HCT116 (cell line): Measurements from ENCODE around the gene VPS41. TPM values are rescaled to one million over a fixed set of nuclear protein-coding genes. Genes with fewer than 3 reads are reported as not detected.

ENCODE experiments used
- ATAC-seq: fragments of 200-7000 bp; cut with Tn5 transposase; 2 replicates; pipeline ENCODE4 v1.9.1; 2020; ENCODE audit warnings: mild to moderate bottlenecking, moderate library complexity
- BruUV-seq: library from RNA; stranded (reverse); fragments of 400-500 nt; replicated peaks from 2 replicates; lab custom pipeline; 2021; lab: Mats Ljungman, UMichigan
- CTCF ChIA-PET: fragments of 300-600 bp; sonication (Branson Sonifier 250); formaldehyde crosslinking; loops from one replicate; lab custom pipeline; 2021; ENCODE audit warnings: antibody characterized with exemption; lab: Charles Lee
- POLR2A ChIA-PET: fragments of 300-600, 350-600 bp; sonication (Branson Sonifier 250); formaldehyde crosslinking; loops from one replicate; lab custom pipeline; 2021; ENCODE audit warnings: antibody characterized with exemption; lab: Charles Lee
- RAD21 ChIA-PET, 2 experiments: fragments of 300-600 bp; sonication (Branson Sonifier 250); formaldehyde crosslinking; loops; one replicate each; lab custom pipeline; 2023; ENCODE audit warnings: low total read pairs in 2 of 2; ENCODE audit not compliant: uncharacterized antibody in 2 of 2, unreplicated experiment in 2 of 2, low non-redundant PET in 1 of 2; lab: Charles Lee
- DNase-seq: peaks from one replicate; pipeline ENCODE4 v3.0.0-alpha.2; 2010; ENCODE audit warnings: low read depth, low spot score
- H2AFZ ChIP-seq: fragments of 200-600 bp; shearing (Covaris generic), sonication (generic); 2 replicates; pipeline ENCODE4 v1.6.1; 2017; ENCODE audit warnings: low read depth, mixed run types, mixed read lengths, antibody characterized with exemption, low read length; ENCODE audit not compliant: poor library complexity, severe bottlenecking
- H3K27ac ChIP-seq: 2 replicates; pipeline ENCODE4 v1.5.1; 2012; ENCODE audit warnings: low read depth, low read length
- H3K27me3 ChIP-seq: fragments of 200-600 bp; sonication (generic); 2 replicates; pipeline ENCODE4 v1.6.1; 2016; ENCODE audit warnings: mixed run types, low read length, mixed read lengths; ENCODE audit not compliant: insufficient read depth
- H3K36me3 ChIP-seq, 2 experiments: fragments of 200-500 bp in 1 of 2; fragments of 200-600 bp in 1 of 2; sonication (Bioruptor generic) in 1 of 2; sonication (generic) in 1 of 2; 2 replicates each; pipeline versions ENCODE4 v1.5.1 to v1.6.1; 2014 to 2016; ENCODE audit warnings: low read length in 2 of 2, inconsistent platforms in 1 of 2, mixed read lengths in 1 of 2, mixed run types in 1 of 2; ENCODE audit not compliant: insufficient read depth in 2 of 2, control insufficient read depth in 1 of 2
- H3K4me1 ChIP-seq, 2 experiments: fragments of 200-600 bp in 1 of 2; sonication (generic) in 1 of 2; 2 replicates each; pipeline versions ENCODE4 v1.5.1 to v1.6.1; 2012 to 2017; ENCODE audit warnings: low read length in 2 of 2, inconsistent platforms in 1 of 2, mild to moderate bottlenecking in 1 of 2, mixed read lengths in 1 of 2, mixed run types in 1 of 2, moderate library complexity in 1 of 2; ENCODE audit not compliant: insufficient read depth in 2 of 2, control insufficient read depth in 1 of 2
- H3K4me2 ChIP-seq: fragments of 200-600 bp; sonication (generic); 2 replicates; pipeline ENCODE4 v1.6.1; 2017; ENCODE audit warnings: mixed run types, low read length, mixed read lengths
- H3K4me3 ChIP-seq, 2 experiments: fragments of 200-600 bp in 1 of 2; sonication (generic) in 1 of 2; replicated peaks in 1 of 2; 2 replicates each; pipeline ENCODE4 v1.5.1; 2011 to 2016; ENCODE audit warnings: low read length in 2 of 2, control low read depth in 1 of 2, low read depth in 1 of 2, mild to moderate bottlenecking in 1 of 2, mixed read lengths in 1 of 2, mixed run types in 1 of 2
- H3K79me2 ChIP-seq: fragments of 200-600 bp; sonication (generic); 2 replicates; pipeline ENCODE4 v1.6.1; 2017; ENCODE audit warnings: mild to moderate bottlenecking, mixed run types, low read length, moderate library complexity, mixed read lengths; ENCODE audit not compliant: insufficient read depth
- H3K9ac ChIP-seq: fragments of 200-600 bp; sonication (generic); 2 replicates; pipeline ENCODE4 v1.6.1; 2016; ENCODE audit warnings: low read length, mixed read lengths
- H3K9me2 ChIP-seq: fragments of 200-600 bp; sonication (generic), shearing (Covaris generic); 2 replicates; pipeline ENCODE4 v1.6.1; 2017; ENCODE audit warnings: mixed run types, mild to moderate bottlenecking, moderate library complexity; ENCODE audit not compliant: insufficient read depth
- H3K9me3 ChIP-seq, 2 experiments: fragments of 200-500 bp in 1 of 2; fragments of 200-600 bp in 1 of 2; sonication (Bioruptor generic) in 1 of 2; sonication (generic) in 1 of 2; 2 replicates each; pipeline ENCODE4 v1.6.1; 2014 to 2017; ENCODE audit warnings: low read length in 2 of 2, mixed read lengths in 2 of 2, inconsistent platforms in 1 of 2, low read depth in 1 of 2, mild to moderate bottlenecking in 1 of 2, mixed run types in 1 of 2, moderate library complexity in 1 of 2; ENCODE audit not compliant: control insufficient read depth in 1 of 2, insufficient read depth in 1 of 2
- H4K20me1 ChIP-seq: fragments of 200-600 bp; sonication (generic), shearing (Covaris generic); 2 replicates; pipeline ENCODE4 v1.6.1; 2017; ENCODE audit warnings: mixed run types, mild to moderate bottlenecking, moderate library complexity; ENCODE audit not compliant: insufficient read depth
- CBX3 ChIP-seq: IDR thresholded peaks from 2 replicates; pipeline ENCODE4 v1.6.1; 2012; ENCODE audit warnings: low read depth
- CEBPB ChIP-seq: IDR thresholded peaks from 2 replicates; pipeline ENCODE4 v1.6.1; 2012; ENCODE audit warnings: low read depth
- CTCF ChIP-seq, 3 experiments: fragments of 200-600 bp in 1 of 3; sonication (generic) in 1 of 3; IDR thresholded peaks in 2 of 3; conservative IDR thresholded peaks in 1 of 3; 2 replicates each; pipeline ENCODE4 v1.5.1; 2012 to 2017; ENCODE audit warnings: low read depth in 2 of 3, low read length in 2 of 3, antibody characterized with exemption in 1 of 3, borderline replicate concordance in 1 of 3, control low read depth in 1 of 3, mild to moderate bottlenecking in 1 of 3, mixed read lengths in 1 of 3, mixed run types in 1 of 3, moderate library complexity in 1 of 3; ENCODE audit not compliant: insufficient read depth in 1 of 3
- EGR1 ChIP-seq: IDR thresholded peaks from 2 replicates; pipeline ENCODE4 v1.6.1; 2012; ENCODE audit warnings: low read depth
- ELF1 ChIP-seq: IDR thresholded peaks from 2 replicates; pipeline ENCODE4 v1.6.1; 2012; ENCODE audit warnings: low read depth, borderline replicate concordance
- EZH2 ChIP-seq: fragments of 200-600 bp; sonication (generic); IDR thresholded peaks from 2 replicates; pipeline ENCODE4 v1.6.1; 2017; ENCODE audit warnings: antibody characterized with exemption, mixed run types
- EZH2phosphoT487 ChIP-seq: fragments of 200-600 bp; IDR thresholded peaks from 2 replicates; pipeline ENCODE4 v1.6.1; 2018; ENCODE audit warnings: antibody characterized with exemption, borderline replicate concordance
- FOSL1 ChIP-seq: IDR thresholded peaks from 2 replicates; pipeline ENCODE4 v1.6.1; 2012; ENCODE audit warnings: low read depth
- JUND ChIP-seq: IDR thresholded peaks from 2 replicates; pipeline ENCODE4 v1.6.1; 2012
- POLR2A ChIP-seq: IDR thresholded peaks from 2 replicates; pipeline ENCODE4 v1.7.0; 2011; ENCODE audit warnings: borderline replicate concordance; ENCODE audit not compliant: insufficient read depth, insufficient read length; ENCODE audit errors: extremely low read depth
- RAD21 ChIP-seq: IDR thresholded peaks from 2 replicates; pipeline ENCODE4 v1.6.1; 2012; ENCODE audit warnings: low read depth, mild to moderate bottlenecking
- REST ChIP-seq: IDR thresholded peaks from 2 replicates; pipeline ENCODE4 v1.6.1; 2012; ENCODE audit warnings: low read depth
- SIN3A ChIP-seq: IDR thresholded peaks from 2 replicates; pipeline ENCODE4 v1.6.1; 2012; ENCODE audit warnings: low read depth
- SP1 ChIP-seq: IDR thresholded peaks from 2 replicates; pipeline ENCODE4 v1.6.1; 2012; ENCODE audit warnings: low read depth
- SRF ChIP-seq: IDR thresholded peaks from 2 replicates; pipeline ENCODE4 v1.6.1; 2012; ENCODE audit warnings: low read depth
- TCF7L2 ChIP-seq: IDR thresholded peaks from 2 replicates; pipeline ENCODE4 v1.7.0; 2011; ENCODE audit warnings: borderline replicate concordance, inconsistent platforms; ENCODE audit not compliant: insufficient read depth, insufficient read length; ENCODE audit errors: extremely low read depth
- YY1 ChIP-seq: IDR thresholded peaks from 2 replicates; pipeline ENCODE4 v1.6.1; 2011; ENCODE audit warnings: low read length, low read depth, moderate library complexity, mild to moderate bottlenecking; ENCODE audit not compliant: insufficient replicate concordance; ENCODE audit errors: extremely low read depth
- ZNF274 ChIP-seq: fragments of 200-500 bp; sonication (Bioruptor generic); IDR thresholded peaks from 2 replicates; pipeline ENCODE4 v1.6.1; 2014; ENCODE audit warnings: mild to moderate bottlenecking, low read depth, low read length, inconsistent platforms
- intact Hi-C: fragments of 100-400 bp; cut with micrococcal nuclease; formaldehyde crosslinking; loops from 2 replicates; pipeline ENCODE4 v1.10.0; 2022
- total RNA-seq: library from RNA; stranded (reverse); gene quantifications from one replicate; pipeline ENCODE4 v1.2.1, GENCODE V29; 2021; ENCODE audit not compliant: unreplicated experiment
- TF ChIP-seq, protein P1 (sequence below): IDR thresholded peaks from 2 replicates; pipeline ENCODE4 v1.6.1; 2012

Gene VPS41
- total RNA-seq, 1 experiment from 2014 or later: 72.2 TPM

DNA sequence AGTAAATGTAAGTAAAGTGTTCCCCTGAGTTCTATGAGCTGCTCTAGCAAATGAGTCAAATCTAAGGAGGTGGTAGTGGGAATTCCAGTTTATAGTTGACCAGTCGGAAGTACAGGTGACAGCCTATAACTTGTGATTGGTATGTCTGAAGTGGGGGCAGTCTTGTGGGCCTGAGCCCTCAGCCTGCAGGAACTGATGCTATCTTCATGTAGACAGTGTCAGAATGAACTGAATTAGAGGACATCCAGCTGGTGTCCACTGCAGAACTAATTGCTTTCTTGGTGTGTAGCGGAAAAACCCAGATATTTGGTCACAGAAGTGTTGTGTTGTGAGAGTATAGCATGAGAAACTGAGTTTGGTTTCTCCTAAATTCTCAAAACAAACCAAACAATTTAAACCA, 150.0 kb downstream of the VPS41 start:
- no peaks in the 10 kb centered on the region for H4K20me1 ChIP-seq
- POLR2A ChIA-PET: no interaction called here
- no peaks in the 10 kb centered on the region; a peak in 1 of 4 replicates for H3K36me3 ChIP-seq
- H3K27me3 ChIP-seq: no peaks in the 10 kb centered on the region
- intact Hi-C loops: no loop called here
- H3K4me1 ChIP-seq: no peaks in the 10 kb centered on the region
- CTCF ChIA-PET: no interaction called here
- no peak overlapping the region for H3K4me3 ChIP-seq
- ATAC-seq: no peak
- no peak overlapping the region for H3K27ac ChIP-seq
- no peaks in the 10 kb centered on the region for H3K9me2 ChIP-seq
- BruUV-seq: no TSS peak
- H3K4me2 ChIP-seq: no peak overlapping the region
- DNase-seq: no peak
- H3K79me2 ChIP-seq: no peaks in the 10 kb centered on the region
- H3K9ac ChIP-seq: no peak overlapping the region
- RAD21 ChIA-PET: no interaction called here
- H3K9me3 ChIP-seq: no peaks in the 10 kb centered on the region
- TF ChIP-seq EGR1 (no peak), CEBPB (no peak), CBX3 (no peak), EZH2phosphoT487 (no peak), SP1 (no peak), FOSL1 (no peak), RAD21 (no peak), JUND (no peak), EZH2 (no peak), SIN3A (no peak), SRF (no peak), TCF7L2 (no peak), CTCF (IDR thresholded peaks at IDR 0.05 in 2 of 3, conservative IDR thresholded peaks at IDR 0.05 in 1 of 3; ENCODE audit: borderline replicate concordance in 1 of 3, insufficient read depth in 1 of 3, low read depth in 2 of 3, low read length in 2 of 3) (no peak), ELF1 (no peak), REST (no peak), YY1 (no peak), ZNF274 (no peak), POLR2A (no peak)
- TF ChIP-seq, protein P1, sequence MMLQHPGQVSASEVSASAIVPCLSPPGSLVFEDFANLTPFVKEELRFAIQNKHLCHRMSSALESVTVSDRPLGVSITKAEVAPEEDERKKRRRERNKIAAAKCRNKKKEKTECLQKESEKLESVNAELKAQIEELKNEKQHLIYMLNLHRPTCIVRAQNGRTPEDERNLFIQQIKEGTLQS: no peak
- TF ChIP-seq, all 23 proteins: peak for 0
- no peak overlapping the region for H2AFZ ChIP-seq
